ENCODE measurements around the gene TTC39A. TPM values are rescaled to one million over a fixed set of nuclear protein-coding genes. Genes with fewer than 3 reads are reported as not detected.

The TTC39A gene
- total RNA-seq, 3 donors from 2014 or later: 0.29 to 0.98 (median 0.38) TPM

- Mint-ChIP-seq H3K27me3 (ENCODE audit: low read depth) (no peaks in the 10 kb centered on the region), H3K4me3 (no peak overlapping the region), H3K4me1 (ENCODE audit: low read depth) (peaks cover 16% of the 10 kb centered on the region)
Measured at GRCh38 chr1:51301152-51301843, 29.1 kb downstream of the TTC39A start.

GRCh38 chr1:51299981-51300670 lies 30.2 kb downstream of the TTC39A start:
- DNase-seq: no peak
- peaks cover 16% of the 10 kb centered on the region for H3K4me1 Mint-ChIP-seq (ENCODE audit: low read depth)
- no peak for ATAC-seq
- no peaks in the 10 kb centered on the region for H3K9me3 Mint-ChIP-seq
- no peaks in the 10 kb centered on the region for H3K27me3 Mint-ChIP-seq (ENCODE audit: low read depth)
- H3K4me3 Mint-ChIP-seq: no peak overlapping the region
- H3K36me3 Mint-ChIP-seq (ENCODE audit: insufficient read depth): no peaks in the 10 kb centered on the region

More at GRCh38 chr1:51301152-51301843, 29.1 kb downstream of the TTC39A start:
- no peak for ATAC-seq
- Mint-ChIP-seq H3K9me3 (no peaks in the 10 kb centered on the region), H3K36me3 (ENCODE audit: insufficient read depth) (no peaks in the 10 kb centered on the region)
- DNase-seq: no peak

GRCh38 chr1:51299185-51299885 lies 31.0 kb downstream of the TTC39A start:
- no peak for ATAC-seq
- H3K4me1 Mint-ChIP-seq (ENCODE audit: low read depth): peaks cover 16% of the 10 kb centered on the region
- H3K4me3 Mint-ChIP-seq: no peak overlapping the region
- H3K27me3 Mint-ChIP-seq (ENCODE audit: low read depth): no peaks in the 10 kb centered on the region
- no peaks in the 10 kb centered on the region for H3K36me3 Mint-ChIP-seq (ENCODE audit: insufficient read depth)
- no peaks in the 10 kb centered on the region for H3K9me3 Mint-ChIP-seq
- DNase-seq: no peak

GRCh38 chr1:51298322-51298705 lies 32.0 kb downstream of the TTC39A start:
- no peak overlapping the region for H3K4me3 Mint-ChIP-seq
- DNase-seq (no peak), ATAC-seq (no peak)
- no peaks in the 10 kb centered on the region for H3K36me3 Mint-ChIP-seq (ENCODE audit: insufficient read depth)
- H3K9me3 Mint-ChIP-seq: no peaks in the 10 kb centered on the region
- H3K27me3 Mint-ChIP-seq (ENCODE audit: low read depth): no peaks in the 10 kb centered on the region
- H3K4me1 Mint-ChIP-seq (ENCODE audit: low read depth): peaks cover 13% of the 10 kb centered on the region

GRCh38 chr1:51297401-51298321 lies 32.7 kb downstream of the TTC39A start:
- H3K9me3 Mint-ChIP-seq: no peaks in the 10 kb centered on the region
- no peaks in the 10 kb centered on the region for H3K27me3 Mint-ChIP-seq (ENCODE audit: low read depth)
- H3K4me3 Mint-ChIP-seq: peak overlapping the region; percentile 71
- H3K36me3 Mint-ChIP-seq (ENCODE audit: insufficient read depth): no peaks in the 10 kb centered on the region
- H3K4me1 Mint-ChIP-seq (ENCODE audit: low read depth): peaks cover 13% of the 10 kb centered on the region
- no peak for DNase-seq
- no peak for ATAC-seq

GRCh38 chr1:51296383-51297357 lies 33.7 kb downstream of the TTC39A start:
- H3K4me3 Mint-ChIP-seq: peak overlapping the region; percentile 71
- H3K27me3 Mint-ChIP-seq (ENCODE audit: low read depth): no peaks in the 10 kb centered on the region
- H3K4me1 Mint-ChIP-seq (ENCODE audit: low read depth): peaks cover 13% of the 10 kb centered on the region
- no peaks in the 10 kb centered on the region for H3K36me3 Mint-ChIP-seq (ENCODE audit: insufficient read depth)
- H3K9me3 Mint-ChIP-seq: no peaks in the 10 kb centered on the region
- ATAC-seq (peak; percentile 78 to 81), DNase-seq (peak; percentile 65)

GRCh38 chr1:51295926-51296325 lies 34.4 kb downstream of the TTC39A start:
- Mint-ChIP-seq H3K36me3 (ENCODE audit: insufficient read depth) (no peaks in the 10 kb centered on the region), H3K4me1 (ENCODE audit: low read depth) (peaks cover 13% of the 10 kb centered on the region), H3K4me3 (no peak overlapping the region), H3K9me3 (no peaks in the 10 kb centered on the region), H3K27me3 (ENCODE audit: low read depth) (no peaks in the 10 kb centered on the region)
- ATAC-seq: no peak
- no peak for DNase-seq

- H3K36me3 Mint-ChIP-seq (ENCODE audit: insufficient read depth): no peaks in the 10 kb centered on the region
Measured at GRCh38 chr1:51294566-51295184, 35.7 kb downstream of the TTC39A start.

GRCh38 chr1:51293898-51294515 lies 36.4 kb downstream of the TTC39A start:
- no peaks in the 10 kb centered on the region for H3K27me3 Mint-ChIP-seq (ENCODE audit: low read depth)
- no peaks in the 10 kb centered on the region for H3K36me3 Mint-ChIP-seq (ENCODE audit: insufficient read depth)
- ATAC-seq: no peak
- no peak overlapping the region for H3K4me3 Mint-ChIP-seq
- H3K9me3 Mint-ChIP-seq: no peaks in the 10 kb centered on the region
- peaks cover 13% of the 10 kb centered on the region for H3K4me1 Mint-ChIP-seq (ENCODE audit: low read depth)
- no peak for DNase-seq

More at GRCh38 chr1:51294566-51295184, 35.7 kb downstream of the TTC39A start:
- Mint-ChIP-seq H3K27me3 (ENCODE audit: low read depth) (no peaks in the 10 kb centered on the region), H3K4me3 (no peak overlapping the region), H3K4me1 (ENCODE audit: low read depth) (peaks cover 13% of the 10 kb centered on the region), H3K9me3 (no peaks in the 10 kb centered on the region)
- ATAC-seq (no peak), DNase-seq (no peak)

GRCh38 chr1:51290489-51290847 lies 39.9 kb downstream of the TTC39A start:
- H3K4me1 Mint-ChIP-seq (ENCODE audit: low read depth): no peaks in the 10 kb centered on the region
- DNase-seq (no peak), ATAC-seq (no peak)
- no peaks in the 10 kb centered on the region for H3K36me3 Mint-ChIP-seq (ENCODE audit: insufficient read depth)
- no peaks in the 10 kb centered on the region for H3K27me3 Mint-ChIP-seq (ENCODE audit: low read depth)
- no peak overlapping the region for H3K4me3 Mint-ChIP-seq
- no peaks in the 10 kb centered on the region for H3K9me3 Mint-ChIP-seq

GRCh38 chr1:51289676-51290488 lies 40.5 kb downstream of the TTC39A start:
- Mint-ChIP-seq H3K36me3 (ENCODE audit: insufficient read depth) (no peaks in the 10 kb centered on the region), H3K4me3 (no peak overlapping the region), H3K4me1 (ENCODE audit: low read depth) (peaks cover 2% of the 10 kb centered on the region), H3K27me3 (ENCODE audit: low read depth) (no peaks in the 10 kb centered on the region), H3K9me3 (no peaks in the 10 kb centered on the region)
- DNase-seq (no peak), ATAC-seq (no peak)

GRCh38 chr1:51288578-51288977 lies 41.8 kb downstream of the TTC39A start:
- H3K9me3 Mint-ChIP-seq: no peaks in the 10 kb centered on the region
- no peaks in the 10 kb centered on the region for H3K27me3 Mint-ChIP-seq (ENCODE audit: low read depth)
- no peak for DNase-seq
- no peak overlapping the region for H3K4me3 Mint-ChIP-seq
- ATAC-seq: no peak
- H3K4me1 Mint-ChIP-seq (ENCODE audit: low read depth): peaks cover 2% of the 10 kb centered on the region
- no peaks in the 10 kb centered on the region for H3K36me3 Mint-ChIP-seq (ENCODE audit: insufficient read depth)

Measured in activated T-cell treated with anti-CD3 and anti-CD28 coated beads, Interleukin-2, amount 50 U/mL, for 4 hours (primary cell).